DND-41 (cell line): ENCODE measurements around the gene RGS18.

ENCODE experiments used
- ATAC-seq: fragments of 200-7000 bp; cut with Tn5 transposase; 3 replicates; pipeline ENCODE4 v1.9.1; 2021; ENCODE audit warnings: low read depth; ENCODE audit not compliant: insufficient read depth
- DNase-seq: peaks from one replicate; pipeline ENCODE4 v3.0.0-alpha.2; 2020
- H2AFZ ChIP-seq: 2 replicates; pipeline ENCODE4 v1.6.0; 2012; ENCODE audit warnings: low read depth, low read length
- H3K27ac ChIP-seq: 2 replicates; pipeline ENCODE4 v1.5.1; 2012; ENCODE audit warnings: low read length, inconsistent platforms
- H3K27me3 ChIP-seq: fragments of 200-600 bp; sonication (generic); 2 replicates; pipeline ENCODE4 v1.6.0; 2012; ENCODE audit warnings: low read length, mild to moderate bottlenecking, inconsistent platforms; ENCODE audit not compliant: insufficient read depth, poor library complexity
- H3K36me3 ChIP-seq: 2 replicates; pipeline ENCODE4 v1.5.1; 2012; ENCODE audit warnings: low read length, inconsistent platforms; ENCODE audit not compliant: insufficient read depth
- H3K4me1 ChIP-seq: 2 replicates; pipeline ENCODE4 v1.5.1; 2012; ENCODE audit warnings: mild to moderate bottlenecking, low read length; ENCODE audit not compliant: insufficient read depth
- H3K4me2 ChIP-seq: 2 replicates; pipeline ENCODE4 v1.6.0; 2012; ENCODE audit warnings: mild to moderate bottlenecking, moderate library complexity, low read length, inconsistent platforms; ENCODE audit not compliant: insufficient read depth
- H3K4me3 ChIP-seq, 2 experiments: fragments of 200-600 bp in 1 of 2; shearing (Covaris generic) in 1 of 2; 2 replicates each; pipeline ENCODE4 v1.5.1; 2012 to 2016; ENCODE audit warnings: inconsistent platforms in 2 of 2, low read length in 2 of 2, mild to moderate bottlenecking in 2 of 2, low read depth in 1 of 2, moderate library complexity in 1 of 2
- H3K79me2 ChIP-seq: 2 replicates; pipeline ENCODE4 v1.6.0; 2012; ENCODE audit warnings: low read length, inconsistent platforms; ENCODE audit not compliant: insufficient read depth
- H3K9ac ChIP-seq: 2 replicates; pipeline ENCODE4 v1.6.0; 2012; ENCODE audit warnings: low read depth, mild to moderate bottlenecking, inconsistent platforms, low read length, moderate library complexity
- H3K9me3 ChIP-seq: 2 replicates; pipeline ENCODE4 v1.5.1; 2012; ENCODE audit warnings: low read length, moderate library complexity, mild to moderate bottlenecking, inconsistent platforms; ENCODE audit not compliant: insufficient read depth, severe bottlenecking
- H4K20me1 ChIP-seq: 2 replicates; pipeline ENCODE4 v1.6.0; 2012; ENCODE audit warnings: low read length; ENCODE audit not compliant: insufficient read depth
- CTCF ChIP-seq: IDR thresholded peaks from 2 replicates; pipeline ENCODE4 v1.5.1; 2012; ENCODE audit warnings: borderline replicate concordance, low read length, moderate library complexity, mild to moderate bottlenecking; ENCODE audit not compliant: poor library complexity, severe bottlenecking; ENCODE audit errors: extremely low read depth
- EZH2 ChIP-seq: IDR thresholded peaks from 3 replicates; pipeline ENCODE4 v1.6.1; 2012; ENCODE audit warnings: borderline replicate concordance, low read depth, mild to moderate bottlenecking, moderate library complexity, low read length, inconsistent platforms; ENCODE audit not compliant: severe bottlenecking

The RGS18 gene

GRCh38 chr1:192133350-192133926 lies 24.8 kb upstream of the RGS18 start:
- H2AFZ ChIP-seq = no peak overlapping the region; the same call in 1 of the 2 replicates
- peaks cover 25% of the 10 kb centered on the region for H3K4me1 ChIP-seq
- no peak overlapping the region for H3K4me2 ChIP-seq
- no peak overlapping the region for H3K27ac ChIP-seq
- no peak overlapping the region for H3K9ac ChIP-seq
- no peak for TF ChIP-seq EZH2
- no peak for TF ChIP-seq CTCF
- DNase-seq = no peak
- H3K36me3 ChIP-seq = no peaks in the 10 kb centered on the region
- H3K27me3 ChIP-seq = no peaks in the 10 kb centered on the region
- ATAC-seq = no peak
- H3K79me2 ChIP-seq = no peaks in the 10 kb centered on the region
- H4K20me1 ChIP-seq = no peaks in the 10 kb centered on the region
- H3K9me3 ChIP-seq = no peaks in the 10 kb centered on the region
- H3K4me3 ChIP-seq = no peak overlapping the region

- DNase-seq (no peak), ATAC-seq (peak; percentile 48; the same call in 2 of the 3 replicates)
- H3K9ac ChIP-seq = no peak overlapping the region
- no peak overlapping the region for H3K4me2 ChIP-seq
- H2AFZ ChIP-seq = 0 out of 2 replicates have a peak overlapping the region, but pooled peaks have one; percentile 3
- H3K9me3 ChIP-seq = peaks cover 3% of the 10 kb centered on the region
- H3K4me3 ChIP-seq = no peak overlapping the region
- H3K4me1 ChIP-seq = peaks cover 9% of the 10 kb centered on the region
- H3K79me2 ChIP-seq = no peaks in the 10 kb centered on the region
- no peaks in the 10 kb centered on the region for H3K36me3 ChIP-seq
- no peaks in the 10 kb centered on the region for H3K27me3 ChIP-seq
- TF ChIP-seq EZH2 = no peak
- no peak for TF ChIP-seq CTCF
- no peaks in the 10 kb centered on the region for H4K20me1 ChIP-seq
- H3K27ac ChIP-seq = no peak overlapping the region
These were observed 17.9 kb upstream of the RGS18 start for GRCh38 chr1:192140382-192140781.

- Histone ChIP-seq H3K9me3 (peaks cover 12% of the 10 kb centered on the region), H3K27ac (peak overlapping the region; percentile 51; the same call in 1 of the 2 replicates), H3K79me2 (no peaks in the 10 kb centered on the region), H2AFZ (peak overlapping the region; percentile 31; the same call in 1 of the 2 replicates), H3K27me3 (no peaks in the 10 kb centered on the region), H3K4me1 (peaks cover 19% of the 10 kb centered on the region), H3K4me2 (no peak overlapping the region), H4K20me1 (no peaks in the 10 kb centered on the region), H3K4me3 (no peak overlapping the region), H3K36me3 (no peaks in the 10 kb centered on the region), H3K9ac (no peak overlapping the region)
- ATAC-seq (peak; percentile 9; the same call in 1 of the 3 replicates), DNase-seq (no peak)
- TF ChIP-seq EZH2 = no peak
These were observed 11.0 kb upstream of the RGS18 start for GRCh38 chr1:192147221-192147620.

GRCh38 chr1:192147696-192148095 lies 10.6 kb upstream of the RGS18 start:
- H3K9ac ChIP-seq = no peak overlapping the region
- no peak overlapping the region for H3K4me2 ChIP-seq
- TF ChIP-seq CTCF (no peak), EZH2 (no peak)

More at GRCh38 chr1:192147696-192148095, 10.6 kb upstream of the RGS18 start:
- ATAC-seq (no peak), DNase-seq (no peak)
- Histone ChIP-seq H3K79me2 (no peaks in the 10 kb centered on the region), H2AFZ (no peak overlapping the region), H4K20me1 (no peaks in the 10 kb centered on the region), H3K4me3 (no peak overlapping the region), H3K27me3 (no peaks in the 10 kb centered on the region), H3K36me3 (no peaks in the 10 kb centered on the region), H3K27ac (peak overlapping the region; percentile 51; the same call in 1 of the 2 replicates), H3K4me1 (peaks cover 19% of the 10 kb centered on the region), H3K9me3 (peaks cover 12% of the 10 kb centered on the region)
